Stimulated activated CD4-positive, alpha-beta T cell treated with anti-CD3 and anti-CD28 coated beads, TNF-alpha, amount 100 ng/mL, for 1 hour (primary cell): ENCODE data around the gene KIAA1210.

Source experiments
- DNase-seq, 3 donors: peaks; one replicate each; pipeline ENCODE4 v3.0.0-alpha.2; 2020; ENCODE audit warnings: low read depth in 3 of 3, low spot score in 1 of 3

The KIAA1210 gene

DNA sequence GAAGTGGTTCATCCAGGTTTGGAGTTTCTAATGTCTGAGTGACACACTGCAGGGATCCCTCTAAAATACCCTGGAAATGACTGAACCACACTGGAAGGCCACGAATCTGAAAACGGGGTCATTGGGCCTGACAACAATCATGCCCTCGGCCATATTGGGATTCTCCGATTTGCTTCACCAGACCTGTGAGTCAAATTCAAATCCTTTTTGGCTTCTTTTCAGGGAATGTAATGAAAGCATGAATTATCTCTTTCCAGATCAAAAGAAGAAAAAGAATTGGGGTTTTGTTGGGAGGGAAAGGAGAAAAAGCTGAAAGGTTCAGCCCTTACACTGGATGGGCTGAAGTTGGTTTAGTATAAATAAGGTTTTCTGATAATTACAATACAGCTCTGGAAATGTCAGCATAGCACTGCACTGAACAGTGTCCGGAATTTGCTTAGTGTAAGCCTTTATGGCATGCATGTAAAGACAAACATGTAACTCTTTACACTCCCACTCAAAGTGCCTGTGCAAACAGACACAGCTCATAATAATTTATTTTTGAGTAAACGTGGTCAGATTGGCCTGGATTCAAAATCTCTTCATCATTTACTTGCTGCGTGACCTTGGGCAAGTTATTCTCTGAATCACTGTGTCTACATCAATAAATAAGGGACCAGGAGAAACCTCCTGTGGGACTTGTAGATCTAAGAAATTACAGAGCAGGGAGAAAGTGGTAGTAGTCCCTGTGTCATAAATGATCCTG lies 33.4 kb downstream of the KIAA1210 start:
- no peak for DNase-seq

DNA sequence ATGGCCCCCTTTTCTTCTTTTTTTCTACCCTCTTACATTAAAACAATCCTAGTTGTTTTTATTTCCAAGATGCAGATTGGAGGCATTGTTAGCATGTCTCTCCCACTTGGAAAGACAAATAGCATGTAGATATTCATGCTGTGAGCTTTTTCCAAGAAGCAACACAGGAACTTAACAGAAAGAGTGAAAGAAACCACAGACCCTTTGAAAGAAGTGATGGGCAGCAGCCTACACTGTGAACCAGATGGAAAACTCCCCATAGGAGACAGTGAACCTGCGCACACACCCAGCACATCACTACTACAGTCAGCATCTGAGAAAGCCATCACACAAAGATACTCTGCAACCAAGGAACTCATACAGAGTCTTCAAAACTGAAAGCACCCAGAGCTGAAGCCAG lies 37.0 kb downstream of the KIAA1210 start:
- DNase-seq, result no peak

- DNase-seq, result no peak
Measured at GRCh38 chrX:119089619-119090018, 38.0 kb downstream of the KIAA1210 start.

DNA sequence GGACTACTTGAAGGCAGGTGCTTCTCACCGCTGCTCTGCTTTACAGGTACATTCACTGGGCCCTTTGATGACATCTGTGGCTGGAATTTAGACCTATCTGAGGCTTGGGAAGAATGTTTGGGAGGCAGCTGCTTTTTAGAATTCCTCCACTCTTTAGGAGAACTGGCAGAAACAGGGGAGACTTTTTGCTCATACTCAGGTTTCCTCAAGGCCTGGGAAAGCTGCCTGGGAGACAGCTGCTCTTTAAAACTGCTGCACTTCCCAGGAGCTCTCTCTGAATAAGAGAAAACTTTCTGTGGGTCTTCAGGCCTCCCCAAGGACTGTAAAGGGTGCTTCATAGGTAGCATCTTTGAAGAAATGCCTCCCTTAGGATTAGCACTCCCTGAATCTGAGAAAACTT lies 40.5 kb downstream of the KIAA1210 start:
- no peak for DNase-seq

DNA sequence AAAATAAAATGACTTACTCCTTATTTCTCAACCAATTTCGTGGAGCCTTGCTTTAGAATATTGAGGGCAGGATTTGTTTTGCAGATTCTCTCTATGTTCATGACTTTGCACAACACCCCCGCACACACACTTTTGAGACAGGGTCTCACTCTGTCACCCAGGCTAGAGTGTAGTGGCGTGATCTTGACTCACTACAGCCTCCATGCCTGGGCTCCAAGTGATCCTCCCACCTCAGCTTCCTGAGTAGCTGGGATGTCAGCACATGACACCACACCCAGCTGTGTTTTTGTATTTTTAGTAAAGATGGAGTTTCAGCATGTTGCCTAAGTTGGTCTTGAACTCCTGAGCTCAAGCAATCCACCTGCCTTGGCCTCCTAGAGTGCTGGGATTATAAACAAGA lies 42.8 kb downstream of the KIAA1210 start:
- DNase-seq, result no peak

- no peak for DNase-seq
Measured at GRCh38 chrX:119082278-119082677, 45.3 kb downstream of the KIAA1210 start.

- no peak for DNase-seq
Measured at GRCh38 chrX:119075270-119076025, 52.2 kb downstream of the KIAA1210 start.

DNA sequence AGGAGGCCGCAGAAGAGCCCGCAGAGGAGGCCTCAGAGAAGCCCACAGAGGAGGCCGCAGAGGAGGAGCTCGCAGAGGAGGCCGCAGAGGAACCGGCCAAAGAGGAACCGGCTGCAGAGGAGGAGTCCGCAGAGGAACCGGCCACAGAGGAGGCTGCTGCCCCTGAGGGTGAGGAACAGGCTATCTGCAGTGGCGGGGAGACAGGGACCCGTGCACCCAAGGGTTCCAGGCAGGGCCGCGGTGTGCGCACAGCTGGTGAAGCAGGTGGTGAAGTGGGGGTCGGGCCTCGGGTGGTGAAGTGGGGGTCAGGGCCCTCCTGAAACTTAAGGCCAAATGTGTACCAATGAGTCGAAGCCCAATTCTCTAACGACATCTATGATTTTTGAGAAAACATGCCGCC lies 53.7 kb downstream of the KIAA1210 start:
- no peak for DNase-seq

DNA sequence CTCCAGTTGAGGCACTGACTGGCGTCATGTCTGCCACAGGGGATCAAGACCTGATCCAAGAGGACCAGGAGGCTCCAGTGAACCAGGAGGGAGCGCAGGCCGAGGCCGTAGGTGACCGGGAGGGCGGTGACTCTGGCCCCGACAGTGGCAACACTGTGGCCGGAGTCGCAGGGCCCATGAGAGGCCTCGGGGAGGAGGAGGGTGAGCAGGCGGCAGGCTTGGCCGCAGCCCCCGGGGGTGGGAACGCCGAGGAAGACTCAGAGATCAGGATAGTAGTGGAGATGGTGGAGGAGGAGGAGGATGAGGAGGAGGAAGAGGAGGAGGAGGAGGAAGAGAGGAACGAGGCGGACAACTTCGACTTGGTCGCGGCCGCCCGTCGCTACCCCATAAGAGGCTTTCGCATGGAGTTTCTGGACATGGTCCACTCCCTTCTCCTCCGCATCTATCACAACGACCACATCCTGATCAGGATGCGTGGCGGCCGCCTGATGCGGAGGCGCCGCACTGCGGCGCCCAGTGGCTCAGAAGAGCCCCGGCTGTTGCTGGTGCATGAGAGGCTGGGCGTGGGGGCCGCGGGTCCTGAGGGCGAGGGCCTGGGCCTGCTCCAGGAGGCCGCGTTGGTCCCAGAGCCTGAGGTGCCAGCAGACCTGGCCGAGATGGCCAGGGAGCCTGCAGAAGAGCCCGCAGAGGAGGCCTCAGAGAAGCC lies 54.3 kb downstream of the KIAA1210 start:
- no peak for DNase-seq

- DNase-seq, result no peak
Measured at GRCh38 chrX:119072744-119073143, 54.9 kb downstream of the KIAA1210 start, which contains the start of gene CT47C1. Gene CT47C1, plus strand, starts transcription at chrX:119072993. Its CDS starts 233 bp downstream, at chrX:119073226.

GRCh38 chrX:119071381-119071780 lies 56.2 kb downstream of the KIAA1210 start:
- no peak for DNase-seq

DNA sequence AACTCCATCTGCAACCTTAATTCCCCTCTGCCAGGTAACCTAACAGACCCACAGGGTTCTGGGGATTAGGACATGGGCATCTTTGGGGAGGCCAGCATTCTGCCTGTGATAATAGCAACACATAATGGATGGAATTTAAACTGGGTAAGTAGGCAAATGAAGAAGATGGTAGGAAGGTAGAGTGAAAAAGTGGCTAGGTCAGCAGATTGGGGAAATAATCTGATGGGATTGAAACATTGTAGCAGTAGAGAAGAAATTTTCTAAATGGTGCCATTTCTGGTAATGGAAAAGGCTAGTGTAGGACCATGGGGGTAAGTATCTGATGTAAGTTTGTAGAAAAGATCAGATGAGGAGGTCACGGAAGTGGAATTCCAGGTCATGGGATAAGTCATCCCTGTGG lies 57.9 kb downstream of the KIAA1210 start:
- DNase-seq, result no peak

GRCh38 chrX:119069128-119069527 lies 58.5 kb downstream of the KIAA1210 start:
- no peak for DNase-seq

GRCh38 chrX:119067023-119067739 lies 60.4 kb downstream of the KIAA1210 start:
- DNase-seq, result peak in 1 of 3 donors; percentile 10

GRCh38 chrX:119063428-119063827 lies 64.2 kb downstream of the KIAA1210 start:
- DNase-seq, result no peak

GRCh38 chrX:119062750-119063374 lies 64.8 kb downstream of the KIAA1210 start:
- DNase-seq, result no peak

DNA sequence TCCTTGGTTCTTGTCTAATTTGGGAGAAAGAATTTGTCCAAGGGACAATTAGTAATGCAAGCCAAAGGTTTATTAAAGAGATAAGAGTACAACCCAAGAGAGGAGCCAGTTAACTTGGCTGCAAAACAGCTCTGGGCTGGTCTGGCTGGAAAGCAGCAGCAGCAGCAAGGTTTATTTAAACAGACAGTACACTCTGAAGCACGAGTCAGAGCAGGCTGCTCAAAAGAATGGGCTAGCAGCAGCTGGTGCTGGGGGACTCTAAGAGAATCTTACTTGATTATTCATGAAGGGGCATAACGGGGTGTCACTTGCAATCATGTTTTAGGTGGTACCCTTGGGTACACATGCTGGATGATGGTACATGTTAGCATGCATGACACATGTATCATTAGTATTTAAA lies 71.9 kb downstream of the KIAA1210 start:
- no peak for DNase-seq

DNA sequence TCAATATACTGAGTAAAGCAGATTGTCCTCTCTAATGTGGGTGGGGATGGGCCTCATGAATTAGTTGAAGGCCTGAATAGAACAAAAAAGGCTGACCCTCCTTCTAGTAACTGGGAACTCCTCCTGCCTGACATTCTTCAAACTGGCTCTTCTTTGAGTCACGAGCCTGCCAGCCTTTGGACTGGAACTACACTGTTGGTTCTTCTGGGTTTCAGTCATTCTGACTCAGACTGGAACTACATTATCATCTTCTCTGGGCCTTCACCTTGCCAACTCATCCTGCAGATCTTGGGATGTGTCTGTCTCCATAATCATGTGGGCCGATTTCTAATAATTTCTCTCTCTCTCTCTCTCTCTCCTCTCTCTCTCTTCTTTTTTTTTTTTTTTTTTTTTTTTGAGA lies 81.7 kb downstream of the KIAA1210 start:
- no peak for DNase-seq

DNA sequence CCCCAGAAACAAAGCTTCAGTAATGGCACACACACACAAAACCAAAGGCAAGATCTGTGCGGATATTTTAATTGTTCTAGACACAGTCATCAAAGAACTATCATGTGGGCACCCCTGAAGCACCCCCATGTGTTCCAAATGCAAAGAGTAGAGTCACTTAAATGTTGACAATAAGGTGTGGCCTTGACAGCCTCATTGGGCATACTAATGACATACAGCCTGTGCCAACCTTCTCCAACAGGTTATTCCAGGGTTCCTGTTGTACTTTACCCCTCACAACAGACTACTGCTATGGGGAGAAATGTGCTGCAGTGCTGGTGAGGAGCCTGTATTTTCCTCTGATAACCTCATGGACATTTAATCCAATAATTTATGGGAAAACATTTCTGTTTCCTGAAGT lies 84.6 kb downstream of the KIAA1210 start:
- no peak for DNase-seq

DNA sequence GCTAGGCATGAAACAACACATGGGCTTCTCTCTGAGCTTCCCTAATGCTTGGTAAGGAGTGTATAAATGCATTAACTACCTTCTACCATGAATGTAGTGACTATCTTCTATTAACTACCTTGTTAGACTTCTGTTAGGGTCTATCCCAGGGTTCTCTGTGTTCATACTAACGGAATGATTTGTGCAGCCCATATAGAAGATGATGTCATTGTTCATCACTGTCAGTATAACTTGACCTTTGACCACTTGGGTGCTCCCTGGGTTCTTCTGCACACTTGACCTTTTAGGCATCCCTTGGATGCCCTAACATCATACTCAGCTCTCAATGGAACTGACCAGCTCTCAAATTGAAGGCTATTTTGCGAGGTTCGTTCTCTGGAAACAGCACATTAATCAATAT lies 85.6 kb downstream of the KIAA1210 start:
- DNase-seq, result no peak

GRCh38 chrX:119041175-119041574 lies 86.4 kb downstream of the KIAA1210 start:
- no peak for DNase-seq
